Kasumi-1 (cell line): ENCODE results near the gene HAAO.
"Not testable (repeated sequence)": the region's sequence is repeated elsewhere in the genome, so short reads cannot be mapped to it uniquely, and the experiment has no call there.

ENCODE experiments used
- DNase-seq, 2 experiments: peaks; one replicate each; lab custom pipeline; 2025; lab: John Stamatoyannopoulos, UW

The HAAO gene

GRCh38 chr2:42792583-42793333, at the start of gene HAAO:
HAAO (minus strand) TSS chr2:42792583; CDS start chr2:42792536, 47 bp downstream.
- DNase-seq, result peak in 1 of 2 experiments; percentile 9

- DNase-seq, result no peak
Observed at GRCh38 chr2:42841344-42841743, 49.0 kb upstream of the HAAO start.

- DNase-seq, result no peak
Observed at GRCh38 chr2:42840760-42841159, 48.4 kb upstream of the HAAO start.

GRCh38 chr2:42839809-42840501, 47.6 kb upstream of the HAAO start:
- DNase-seq, result no peak

GRCh38 chr2:42838133-42838532, 45.8 kb upstream of the HAAO start:
- no peak for DNase-seq

- DNase-seq, result peak; percentile 27 to 66
Observed at GRCh38 chr2:42835577-42836371, 43.4 kb upstream of the HAAO start.

GRCh38 chr2:42834161-42834560, 41.8 kb upstream of the HAAO start:
- DNase-seq, result no peak

GRCh38 chr2:42832289-42832634, 39.9 kb upstream of the HAAO start:
- DNase-seq, result no peak

- not testable (repeated sequence) for DNase-seq
Observed at GRCh38 chr2:42831575-42832288, 39.3 kb upstream of the HAAO start.

GRCh38 chr2:42830922-42831574, 38.7 kb upstream of the HAAO start:
- DNase-seq, result no peak

- no peak for DNase-seq
Observed at GRCh38 chr2:42829671-42830440, 37.5 kb upstream of the HAAO start.

GRCh38 chr2:42828487-42829425, 36.4 kb upstream of the HAAO start:
- peak; percentile 71 to 72 for DNase-seq

- DNase-seq, result peak; percentile 77 to 81
Observed at GRCh38 chr2:42827647-42828486, 35.5 kb upstream of the HAAO start.

GRCh38 chr2:42826231-42826630, 33.8 kb upstream of the HAAO start:
- DNase-seq, result no peak

- no peak for DNase-seq
Observed at GRCh38 chr2:42824454-42824807, 32.0 kb upstream of the HAAO start.

GRCh38 chr2:42823744-42824453, 31.5 kb upstream of the HAAO start:
- DNase-seq, result no peak

GRCh38 chr2:42819160-42819559, 26.8 kb upstream of the HAAO start:
- DNase-seq, result no peak

GRCh38 chr2:42815726-42816125, 23.3 kb upstream of the HAAO start:
- DNase-seq, result no peak
